Choroid plexus epithelial cell (primary cell): ENCODE measurements around the gene SF3A1.
A peak's percentile ranks its signal among the peaks of the same experiment; 100 is the strongest.

Experiments
- DNase-seq: peaks from one replicate; pipeline ENCODE4 v3.0.0-alpha.2; 2010; ENCODE audit warnings: low read depth
- H3K4me3 ChIP-seq: 2 replicates; pipeline ENCODE4 v1.5.1; 2011; ENCODE audit warnings: low read depth, mild to moderate bottlenecking, control low read depth, low read length, moderate library complexity
- TF ChIP-seq, protein P1 (sequence below): conservative IDR thresholded peaks from 2 replicates; pipeline ENCODE4 v1.5.1; 2011; ENCODE audit warnings: low read depth, mild to moderate bottlenecking, control low read depth, inconsistent platforms, low read length, moderate library complexity

Gene SF3A1

DNA sequence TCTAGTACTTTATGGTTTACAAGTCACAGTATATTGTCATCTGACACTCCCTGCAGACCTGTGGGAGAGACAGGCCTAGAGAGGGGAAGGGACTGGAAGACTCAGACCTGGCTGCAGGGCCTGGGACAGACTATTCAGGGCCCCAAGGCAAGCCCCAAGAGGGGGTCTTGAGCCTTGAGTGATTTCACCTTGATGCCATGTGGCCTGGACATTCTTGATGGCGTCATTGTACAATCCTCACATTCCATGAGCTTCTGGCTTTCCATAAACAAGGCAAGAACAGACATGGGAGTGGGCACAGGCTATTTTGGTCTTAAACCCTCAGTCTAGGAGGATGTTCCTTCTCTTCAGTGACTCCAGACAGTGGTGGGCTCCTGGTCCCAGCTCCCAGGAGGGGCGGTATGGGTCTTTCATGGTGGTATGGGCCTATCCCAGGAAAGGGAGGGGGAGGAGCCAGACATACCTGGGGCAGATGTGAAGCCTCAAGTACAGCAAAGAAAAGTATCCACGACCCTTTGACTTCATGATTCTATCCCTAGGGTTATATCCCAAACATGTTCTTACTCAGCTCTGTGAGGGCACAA, 28.1 kb downstream of the SF3A1 start:
- TF ChIP-seq, protein P1, sequence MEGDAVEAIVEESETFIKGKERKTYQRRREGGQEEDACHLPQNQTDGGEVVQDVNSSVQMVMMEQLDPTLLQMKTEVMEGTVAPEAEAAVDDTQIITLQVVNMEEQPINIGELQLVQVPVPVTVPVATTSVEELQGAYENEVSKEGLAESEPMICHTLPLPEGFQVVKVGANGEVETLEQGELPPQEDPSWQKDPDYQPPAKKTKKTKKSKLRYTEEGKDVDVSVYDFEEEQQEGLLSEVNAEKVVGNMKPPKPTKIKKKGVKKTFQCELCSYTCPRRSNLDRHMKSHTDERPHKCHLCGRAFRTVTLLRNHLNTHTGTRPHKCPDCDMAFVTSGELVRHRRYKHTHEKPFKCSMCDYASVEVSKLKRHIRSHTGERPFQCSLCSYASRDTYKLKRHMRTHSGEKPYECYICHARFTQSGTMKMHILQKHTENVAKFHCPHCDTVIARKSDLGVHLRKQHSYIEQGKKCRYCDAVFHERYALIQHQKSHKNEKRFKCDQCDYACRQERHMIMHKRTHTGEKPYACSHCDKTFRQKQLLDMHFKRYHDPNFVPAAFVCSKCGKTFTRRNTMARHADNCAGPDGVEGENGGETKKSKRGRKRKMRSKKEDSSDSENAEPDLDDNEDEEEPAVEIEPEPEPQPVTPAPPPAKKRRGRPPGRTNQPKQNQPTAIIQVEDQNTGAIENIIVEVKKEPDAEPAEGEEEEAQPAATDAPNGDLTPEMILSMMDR = no peak

DNA sequence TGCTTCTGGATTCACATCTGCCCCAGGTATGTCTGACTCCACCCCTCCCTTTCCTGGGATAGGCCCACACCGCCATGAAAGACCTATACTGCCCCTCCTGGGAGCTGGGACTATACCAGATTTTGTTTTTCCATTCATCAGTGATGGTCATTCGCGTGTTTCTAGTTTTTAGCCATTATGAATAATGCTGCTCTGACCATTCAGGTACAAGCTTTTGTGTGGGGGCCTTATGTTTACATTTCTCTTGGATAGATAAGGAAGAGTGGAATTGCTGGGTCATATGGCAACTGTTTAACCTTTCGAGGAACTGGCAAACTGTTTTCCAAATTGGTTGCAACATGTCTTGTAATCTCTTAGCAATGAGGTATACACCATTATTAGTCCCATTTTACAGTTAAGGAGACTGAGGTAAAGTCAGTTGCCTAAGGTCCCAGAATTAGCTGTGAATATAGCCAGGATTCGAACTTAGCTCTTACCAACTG, 28.8 kb downstream of the SF3A1 start:
- no peak overlapping the region for H3K4me3 ChIP-seq
- no peak for DNase-seq

More for the DNA sequence above, 28.1 kb downstream of the SF3A1 start:
- H3K4me3 ChIP-seq = no peak overlapping the region
- DNase-seq = no peak

DNA sequence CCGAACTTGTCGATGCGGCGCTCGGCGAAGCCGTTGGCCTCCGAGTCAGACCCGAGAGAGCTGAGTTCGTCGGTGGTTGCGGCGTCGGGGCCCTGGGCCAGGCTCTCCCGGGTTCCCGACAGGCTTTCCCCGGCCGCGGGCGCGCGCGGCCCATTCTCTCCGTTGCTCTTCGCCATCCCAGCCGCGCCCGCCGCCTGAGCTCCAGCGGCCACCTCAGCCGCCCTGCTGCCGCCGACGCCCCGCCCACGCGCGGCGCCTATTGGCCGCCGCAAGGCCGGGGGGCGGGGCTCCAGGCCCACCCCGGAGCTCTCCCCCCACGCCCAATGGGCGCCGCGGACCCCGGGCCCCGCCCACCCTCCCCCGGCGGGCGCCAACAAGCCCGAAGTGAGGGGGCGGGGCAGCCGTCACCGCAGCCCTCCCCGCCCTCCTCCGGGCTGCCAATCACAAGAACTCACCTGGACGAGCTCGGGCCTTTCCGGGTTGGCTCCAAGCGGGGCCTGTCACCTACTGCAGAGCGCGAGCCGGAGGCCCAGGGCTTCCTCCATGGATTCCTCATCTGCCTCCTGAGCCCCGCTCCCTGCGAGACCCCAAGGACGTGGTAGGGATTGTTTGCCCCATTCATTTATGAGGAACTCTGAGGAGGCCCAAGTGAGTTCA, 29.9 kb downstream of the SF3A1 start, which contains the start of gene TBC1D10A:
Gene TBC1D10A, minus strand, starts transcription at position 236 of the 657 bp plus-strand sequence. Its CDS starts 60 bp downstream, at position 176.
- H3K4me3 ChIP-seq = peak within 1 kb of the TSS; percentile 86
- TF ChIP-seq, protein P1 = no peak
- DNase-seq = peak; percentile 92

More for the DNA sequence above, 28.8 kb downstream of the SF3A1 start:
- TF ChIP-seq, protein P1 = peak; percentile 8

DNA sequence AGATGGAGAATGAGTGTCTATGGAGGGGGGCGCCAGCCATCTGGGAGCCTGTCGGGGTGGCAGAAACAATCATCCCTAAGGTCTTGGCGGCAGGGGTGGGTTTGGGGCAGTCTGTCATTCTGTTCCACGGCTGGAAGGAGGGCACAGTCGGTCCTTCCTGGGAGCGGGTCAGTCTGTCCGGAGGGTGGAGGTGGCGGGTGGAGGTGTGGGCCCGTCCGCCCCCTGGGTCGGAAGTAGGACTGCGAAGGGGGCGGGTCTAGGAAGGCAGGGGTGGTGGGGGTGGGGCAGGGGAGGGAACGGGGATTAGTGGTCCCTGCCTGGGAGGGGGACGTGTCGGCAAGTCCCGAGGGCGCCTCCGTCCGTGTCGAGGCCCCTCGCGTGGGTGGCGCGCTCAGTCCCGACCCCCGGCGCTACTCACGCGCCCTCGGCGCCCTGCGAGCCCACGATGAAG, 30.4 kb downstream of the SF3A1 start:
- DNase-seq = no peak
- peak overlapping the region; percentile 86 for H3K4me3 ChIP-seq
- TF ChIP-seq, protein P1 = no peak

DNA sequence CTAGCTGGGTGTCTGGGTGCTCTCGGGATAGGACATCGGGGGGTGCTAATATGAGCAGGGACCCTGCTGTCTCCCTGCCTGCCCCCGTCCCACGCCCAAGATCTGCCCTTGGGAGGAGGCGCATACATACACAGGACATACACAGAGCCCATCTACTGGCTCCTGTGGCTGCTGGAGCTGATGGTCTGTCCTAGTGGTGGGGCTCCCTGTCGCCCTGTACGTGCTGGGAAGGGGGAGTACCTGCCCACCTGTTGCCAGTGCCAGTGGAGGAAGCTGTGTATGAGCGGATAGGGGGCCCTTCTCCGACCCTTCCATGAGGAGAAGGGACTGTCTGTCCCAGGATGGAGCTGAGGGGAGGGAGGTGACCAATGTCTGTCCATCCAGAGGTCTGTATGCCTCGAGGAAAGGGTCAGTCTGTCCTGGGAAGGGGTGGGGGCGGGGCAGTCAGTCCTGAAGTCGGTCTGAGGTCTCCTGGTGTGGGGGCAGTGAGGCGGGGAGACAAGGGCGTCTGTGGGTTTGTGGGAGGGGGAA, 30.9 kb downstream of the SF3A1 start:
- TF ChIP-seq, protein P1 = no peak
- H3K4me3 ChIP-seq = peak overlapping the region; percentile 86
- no peak for DNase-seq

DNA sequence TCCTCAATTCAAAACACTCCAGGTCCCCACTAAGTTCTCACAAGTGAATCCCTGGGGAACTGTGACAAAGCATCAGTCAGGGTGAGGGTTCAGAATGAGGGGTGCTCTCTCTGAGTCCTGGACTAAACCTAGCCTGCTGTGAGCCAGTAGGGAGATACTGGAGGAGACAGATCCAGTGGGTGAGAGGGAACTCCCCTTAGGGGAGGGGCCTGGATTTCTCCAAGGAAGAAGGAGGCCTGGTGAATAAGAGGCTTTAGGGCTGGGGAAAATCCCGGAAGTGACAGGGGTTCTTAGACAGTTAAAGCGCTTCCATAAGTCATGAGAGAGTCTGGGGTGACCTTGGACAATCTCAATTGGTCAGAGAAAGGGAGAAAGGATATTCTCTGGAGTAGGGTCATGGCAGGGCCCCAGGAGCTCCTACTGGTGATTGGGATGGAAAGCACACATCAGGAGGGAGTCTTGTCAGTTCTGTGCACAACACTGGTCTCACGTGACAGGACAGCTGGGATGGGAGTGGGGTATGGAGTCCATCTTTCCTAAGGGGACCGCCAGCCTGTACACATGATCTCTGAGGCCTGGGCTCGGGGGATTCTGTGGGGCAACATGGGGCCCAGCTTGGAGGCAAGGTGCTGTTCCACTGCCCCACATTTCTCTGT, 31.5 kb downstream of the SF3A1 start:
- peak overlapping the region; percentile 86 for H3K4me3 ChIP-seq
- peak; percentile 82 for DNase-seq
- TF ChIP-seq, protein P1 = no peak
